GM21529 (cell line): Measurements from ENCODE around the gene CAPZA1.
"Not testable (repeated sequence)": the region's sequence is repeated elsewhere in the genome, so short reads cannot be mapped to it uniquely, and the experiment has no call there.

Source experiments
- ATAC-seq: cut with Tn5 transposase; IDR thresholded peaks from one replicate; pipeline ENCODE4 v1.9.1; 2021; ENCODE audit not compliant: unreplicated experiment

The CAPZA1 gene

GRCh38 chr1:112619518-112620376, at the start of gene CAPZA1:
CAPZA1 (plus strand) TSS chr1:112619832; CDS start chr1:112619845, 13 bp downstream.
- peak; percentile 83 for ATAC-seq

- ATAC-seq = no peak
Observed at GRCh38 chr1:112575154-112575804, 44.4 kb upstream of the CAPZA1 start.

- ATAC-seq = no peak
Observed at GRCh38 chr1:112576240-112576639, 43.4 kb upstream of the CAPZA1 start.

GRCh38 chr1:112579801-112580510, 39.7 kb upstream of the CAPZA1 start:
- no peak for ATAC-seq

- ATAC-seq = no peak
Observed at GRCh38 chr1:112581586-112582192, 37.9 kb upstream of the CAPZA1 start.

- ATAC-seq = no peak
Observed at GRCh38 chr1:112583366-112583765, 36.3 kb upstream of the CAPZA1 start.

- ATAC-seq = no peak
Observed at GRCh38 chr1:112589766-112590165, 29.9 kb upstream of the CAPZA1 start.

GRCh38 chr1:112594208-112594876, 25.3 kb upstream of the CAPZA1 start:
- no peak for ATAC-seq

GRCh38 chr1:112599477-112599876, 20.2 kb upstream of the CAPZA1 start:
- no peak for ATAC-seq

- no peak for ATAC-seq
Observed at GRCh38 chr1:112603012-112603411, 16.6 kb upstream of the CAPZA1 start.

GRCh38 chr1:112603541-112603940, 16.1 kb upstream of the CAPZA1 start:
- ATAC-seq = no peak

GRCh38 chr1:112605633-112606327, 13.9 kb upstream of the CAPZA1 start:
- ATAC-seq = no peak

GRCh38 chr1:112614460-112615065, 5.1 kb upstream of the CAPZA1 start:
- no peak for ATAC-seq

- peak; percentile 22 for ATAC-seq
Observed at GRCh38 chr1:112618114-112618720, 1.4 kb upstream of the CAPZA1 start.

GRCh38 chr1:112618721-112619517, 713 bp upstream of the CAPZA1 start, which contains the start of gene ST7L:
ST7L (minus strand) TSS chr1:112619141; CDS start chr1:112619113, 28 bp downstream.
- ATAC-seq = no peak

- ATAC-seq = no peak
Observed at GRCh38 chr1:112620377-112620695, 704 bp downstream of the CAPZA1 start.

- ATAC-seq = not testable (repeated sequence)
Observed at GRCh38 chr1:112624493-112624892, 4.9 kb downstream of the CAPZA1 start.

- ATAC-seq = no peak
Observed at GRCh38 chr1:112625696-112626095, 6.1 kb downstream of the CAPZA1 start.
